HFF-Myc (cell line): ENCODE results near the gene DIP2A.
"Not testable (repeated sequence)": the region's sequence is repeated elsewhere in the genome, so short reads cannot be mapped to it uniquely, and the experiment has no call there.

Source experiments
- DNase-seq: peaks from one replicate; pipeline ENCODE4 v3.0.0-alpha.2; 2011; ENCODE audit warnings: low read depth; ENCODE audit errors: extremely low read depth
- H3K4me3 ChIP-seq: replicated peaks from 2 replicates; pipeline ENCODE4 v1.5.1; 2011; ENCODE audit warnings: low read depth, mild to moderate bottlenecking, control low read depth, low read length
- TF ChIP-seq, protein P1 (sequence below): IDR thresholded peaks from 2 replicates; pipeline ENCODE4 v1.5.1; 2012; ENCODE audit warnings: mild to moderate bottlenecking, low read depth, low read length, control low read depth; ENCODE audit errors: missing control alignments

Gene DIP2A

DNA sequence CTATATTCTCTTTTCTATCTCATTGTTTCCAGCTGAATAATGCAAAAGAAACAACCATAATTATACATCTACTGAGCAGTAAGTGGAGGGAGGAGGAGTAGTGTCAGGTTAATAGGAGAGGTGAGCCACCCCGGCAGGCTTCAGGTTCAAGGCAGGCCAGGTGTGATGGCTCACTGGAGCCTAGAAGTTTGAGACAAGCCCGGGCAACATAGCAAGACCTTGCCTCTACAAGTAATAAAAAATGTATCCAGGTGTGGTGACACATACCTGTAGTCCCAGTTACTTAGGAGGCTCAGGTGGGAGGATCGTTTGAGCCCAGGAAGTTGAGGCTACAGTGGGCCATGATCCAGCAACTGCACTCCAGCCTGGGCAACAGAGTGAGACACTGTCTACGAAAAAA is 1.9 kb upstream of the DIP2A start:
- TF ChIP-seq, protein P1, sequence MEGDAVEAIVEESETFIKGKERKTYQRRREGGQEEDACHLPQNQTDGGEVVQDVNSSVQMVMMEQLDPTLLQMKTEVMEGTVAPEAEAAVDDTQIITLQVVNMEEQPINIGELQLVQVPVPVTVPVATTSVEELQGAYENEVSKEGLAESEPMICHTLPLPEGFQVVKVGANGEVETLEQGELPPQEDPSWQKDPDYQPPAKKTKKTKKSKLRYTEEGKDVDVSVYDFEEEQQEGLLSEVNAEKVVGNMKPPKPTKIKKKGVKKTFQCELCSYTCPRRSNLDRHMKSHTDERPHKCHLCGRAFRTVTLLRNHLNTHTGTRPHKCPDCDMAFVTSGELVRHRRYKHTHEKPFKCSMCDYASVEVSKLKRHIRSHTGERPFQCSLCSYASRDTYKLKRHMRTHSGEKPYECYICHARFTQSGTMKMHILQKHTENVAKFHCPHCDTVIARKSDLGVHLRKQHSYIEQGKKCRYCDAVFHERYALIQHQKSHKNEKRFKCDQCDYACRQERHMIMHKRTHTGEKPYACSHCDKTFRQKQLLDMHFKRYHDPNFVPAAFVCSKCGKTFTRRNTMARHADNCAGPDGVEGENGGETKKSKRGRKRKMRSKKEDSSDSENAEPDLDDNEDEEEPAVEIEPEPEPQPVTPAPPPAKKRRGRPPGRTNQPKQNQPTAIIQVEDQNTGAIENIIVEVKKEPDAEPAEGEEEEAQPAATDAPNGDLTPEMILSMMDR, result no peak
- DNase-seq, result no peak
- peak overlapping the region; percentile 97; the same call in 1 of the 2 replicates for H3K4me3 ChIP-seq

DNA sequence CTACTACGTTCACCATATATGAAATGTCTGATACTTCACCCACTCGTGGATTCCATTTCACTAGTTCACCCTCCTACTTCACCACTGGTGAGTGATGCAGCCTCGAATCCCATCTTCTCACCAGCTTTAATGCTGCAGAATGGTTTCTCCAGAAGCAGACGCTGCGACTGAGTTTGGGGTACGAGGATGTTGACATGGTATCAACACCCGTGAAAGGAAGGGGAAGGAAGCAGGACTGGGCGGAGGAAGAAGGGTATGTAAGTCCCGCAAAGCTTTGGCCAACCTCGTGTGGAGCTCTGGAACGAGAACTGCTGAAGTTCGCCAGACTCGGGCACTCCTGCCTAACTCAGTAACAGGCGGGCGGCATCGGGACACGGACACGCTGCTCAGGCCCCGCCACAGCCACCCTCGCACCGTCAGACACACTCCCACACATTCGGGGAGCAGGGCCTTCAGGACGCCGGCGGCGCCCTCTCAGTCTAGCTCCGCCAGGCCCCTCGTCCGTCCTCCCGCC is 833 bp upstream of the DIP2A start:
- TF ChIP-seq, protein P1, result no peak
- DNase-seq, result no peak
- H3K4me3 ChIP-seq, result peak overlapping the region; percentile 97

DNA sequence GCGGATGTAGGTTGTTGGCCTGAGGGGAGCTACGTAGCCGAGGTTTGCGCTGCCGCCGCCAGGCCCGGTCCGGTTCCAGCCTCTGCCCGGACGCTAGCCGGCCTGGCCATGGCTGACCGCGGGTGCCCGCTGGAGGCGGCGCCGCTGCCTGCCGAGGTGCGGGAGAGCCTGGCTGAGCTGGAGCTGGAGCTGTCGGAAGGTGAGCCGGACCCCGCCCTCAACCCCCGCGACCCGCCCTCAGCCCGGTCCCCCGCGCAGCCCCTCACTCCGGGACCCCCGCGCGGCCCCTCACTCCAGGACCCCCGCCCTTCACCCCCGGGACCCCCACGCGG is 299 bp downstream of the DIP2A start:
- H3K4me3 ChIP-seq, result peak overlapping the region; percentile 97
- no peak for DNase-seq
- TF ChIP-seq, protein P1, result no peak

DNA sequence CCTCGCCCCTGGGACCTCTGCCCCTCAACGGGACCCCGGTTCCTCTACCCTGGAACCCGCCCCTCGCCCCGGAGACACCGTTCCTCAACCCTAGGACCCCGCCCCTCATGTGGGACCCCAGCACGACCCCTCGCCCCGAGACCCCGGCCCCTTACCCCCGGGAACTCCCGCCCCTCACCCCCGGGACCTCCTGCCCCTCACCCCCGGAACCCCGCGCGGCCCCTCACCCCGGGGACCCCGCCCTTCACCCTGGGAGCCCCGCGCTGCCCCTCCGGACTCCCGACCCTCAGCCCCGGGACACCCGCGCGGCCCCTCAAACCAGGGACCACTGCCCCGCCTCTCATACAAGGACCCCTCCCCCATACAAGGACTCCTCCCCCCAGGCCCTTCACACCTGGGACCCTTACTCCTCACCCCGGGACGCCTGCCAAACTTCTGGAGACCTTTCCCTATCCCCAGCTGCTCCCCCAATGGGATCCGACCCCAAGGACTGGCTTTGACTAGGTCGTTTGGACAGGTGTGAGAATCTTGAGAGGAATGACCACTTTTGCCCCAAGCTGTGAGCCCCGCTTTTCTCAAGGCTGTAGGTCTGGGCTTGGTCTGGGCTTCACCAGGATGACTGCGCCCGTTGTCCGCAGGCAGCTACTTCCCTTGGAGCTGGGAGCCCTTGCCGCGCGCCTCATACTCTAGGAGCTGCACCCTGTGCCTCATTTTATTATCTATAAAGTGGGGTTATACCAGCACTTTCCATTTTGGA is 843 bp downstream of the DIP2A start:
- no peak for DNase-seq
- TF ChIP-seq, protein P1, result no peak
- H3K4me3 ChIP-seq, result peak overlapping the region; percentile 97

DNA sequence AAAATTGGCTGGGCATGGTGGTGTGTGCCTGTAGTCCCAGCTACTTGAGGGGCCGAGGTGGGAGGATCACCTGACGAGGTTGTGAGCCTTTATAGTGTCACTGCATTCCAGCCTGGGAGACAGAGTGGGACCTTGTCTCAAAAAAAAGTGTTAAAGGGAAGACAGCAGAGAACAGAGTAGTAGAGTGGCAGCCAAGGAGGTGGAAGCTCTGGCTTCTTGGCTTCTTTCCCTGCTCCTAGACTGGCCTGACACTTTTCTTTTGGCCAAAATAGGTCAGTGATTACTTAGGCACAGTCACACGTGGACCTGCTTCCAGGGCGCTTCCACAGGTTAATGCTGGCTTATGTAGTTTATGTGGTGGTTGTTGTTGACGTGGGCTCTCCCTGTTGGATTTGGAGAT is 3.2 kb downstream of the DIP2A start:
- no peak overlapping the region for H3K4me3 ChIP-seq
- TF ChIP-seq, protein P1, result no peak
- no peak for DNase-seq

DNA sequence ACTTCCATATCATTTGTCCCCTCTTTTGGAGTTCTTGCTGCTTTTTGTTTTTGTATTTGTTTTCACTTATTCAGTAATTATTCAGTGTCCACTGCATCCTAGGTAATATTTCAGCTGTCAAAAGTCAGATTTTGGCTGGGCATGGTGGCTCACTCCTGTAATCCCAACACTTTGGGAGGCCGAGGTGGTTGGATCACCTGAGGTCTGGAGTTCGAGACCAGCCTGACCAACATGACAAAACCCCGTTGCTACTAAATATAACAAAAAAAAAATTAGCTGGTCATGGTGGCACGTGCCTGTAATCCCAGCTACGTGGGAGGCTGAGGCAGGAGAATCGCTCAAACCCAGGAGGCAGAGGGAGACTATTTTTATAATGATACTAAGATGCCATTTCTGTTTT is 6.5 kb downstream of the DIP2A start:
- not testable (repeated sequence) for DNase-seq, H3K4me3 ChIP-seq

DNA sequence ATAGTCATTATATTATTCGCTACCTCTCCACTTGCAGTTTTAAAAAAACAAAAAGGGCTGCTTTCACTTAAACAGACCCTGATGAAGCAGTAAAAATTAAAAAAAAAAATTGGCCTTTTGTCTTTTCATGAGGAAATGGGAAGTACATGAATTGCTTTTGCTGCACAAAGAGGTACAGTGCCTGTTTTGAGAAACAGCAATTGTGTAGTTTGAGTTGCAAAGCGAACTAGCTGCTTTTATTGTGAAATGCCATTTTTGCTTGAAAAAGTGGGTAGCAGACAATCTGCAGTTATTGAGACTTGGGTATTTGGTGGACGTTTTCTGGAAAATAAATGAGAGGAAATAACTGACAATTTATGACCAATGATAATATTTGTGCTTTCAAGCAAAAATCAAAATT is 7.0 kb downstream of the DIP2A start:
- TF ChIP-seq, protein P1, result no peak
- no peak for DNase-seq
- no peak overlapping the region for H3K4me3 ChIP-seq
